H1 (cell line): ENCODE data around the gene DCP1B. TPM values are rescaled to one million over a fixed set of nuclear protein-coding genes. Genes with fewer than 3 reads are reported as not detected.

Experiments used
- CTCF ChIA-PET: fragments of 300-600 bp; sonication (Branson Sonifier 250); formaldehyde crosslinking; loops from one replicate; lab custom pipeline; 2021; ENCODE audit not compliant: partially characterized antibody; lab: Charles Lee
- POLR2A ChIA-PET: fragments of 300-600 bp; sonication (Branson Sonifier 250); formaldehyde crosslinking; loops from one replicate; lab custom pipeline; 2021; ENCODE audit warnings: inconsistent platforms; ENCODE audit not compliant: partially characterized antibody; lab: Charles Lee
- DNase-seq, 2 experiments: peaks; one replicate each; pipeline versions ENCODE4 v3.0.0 to v3.0.0-alpha.2; 2010 to 2022; ENCODE audit warnings: low spot score in 2 of 2, low read depth in 1 of 2, mixed read lengths in 1 of 2
- FAIRE-seq: peaks from 2 replicates; lab custom pipeline; 2011; peaks lifted over from hg19 to GRCh38; lab: Jason Lieb, UNC
- H2AFZ ChIP-seq: 2 replicates; pipeline ENCODE4 v1.8.1; 2012; ENCODE audit warnings: low read length, inconsistent platforms
- H2AK5ac ChIP-seq: 2 replicates; pipeline ENCODE4 v1.6.1; 2013; ENCODE audit warnings: low read depth, low read length
- H2BK120ac ChIP-seq: replicated peaks from 2 replicates; pipeline ENCODE3; 2013; ENCODE audit warnings: low read depth, low read length, inconsistent platforms
- H2BK12ac ChIP-seq: 2 replicates; pipeline ENCODE4 v1.6.1; 2013; ENCODE audit warnings: low read depth, low read length
- H2BK15ac ChIP-seq: 2 replicates; pipeline ENCODE4 v1.6.1; 2013; ENCODE audit warnings: low read length
- H2BK20ac ChIP-seq: 2 replicates; pipeline ENCODE4 v1.6.1; 2013; ENCODE audit warnings: low read length
- H2BK5ac ChIP-seq: 2 replicates; pipeline ENCODE4 v1.6.1; 2013; ENCODE audit warnings: low read depth, low read length
- H3K14ac ChIP-seq: 2 replicates; pipeline ENCODE4 v1.6.1; 2013; ENCODE audit warnings: inconsistent platforms; ENCODE audit not compliant: insufficient read length
- H3K18ac ChIP-seq: 2 replicates; pipeline ENCODE4 v1.6.1; 2013; ENCODE audit warnings: low read length; ENCODE audit errors: extremely low read depth
- H3K23ac ChIP-seq: 2 replicates; pipeline ENCODE4 v1.6.1; 2013; ENCODE audit warnings: inconsistent platforms; ENCODE audit not compliant: insufficient read length
- H3K23me2 ChIP-seq: 2 replicates; pipeline ENCODE4 v1.6.1; 2013; ENCODE audit warnings: low read depth, low read length
- H3K27ac ChIP-seq: 2 replicates; pipeline ENCODE4 v1.6.1; 2011; ENCODE audit warnings: low read depth, low read length, inconsistent platforms
- H3K27me3 ChIP-seq, 4 experiments: replicated peaks in 1 of 4; 1 replicate in 1 of 4; 2 replicates in 3 of 4; pipeline versions ENCODE4 v1.6.1 to v1.8.1; 2011 to 2013; ENCODE audit warnings: low read length in 3 of 4, mild to moderate bottlenecking in 3 of 4, inconsistent platforms in 2 of 4, mixed read lengths in 2 of 4, moderate library complexity in 1 of 4; ENCODE audit not compliant: control insufficient read depth in 3 of 4, insufficient read depth in 3 of 4; ENCODE audit errors: extremely low read depth in 1 of 4
- H3K36me3 ChIP-seq, 4 experiments: 2 replicates each; pipeline versions ENCODE4 v1.6.1 to v1.8.1; 2011 to 2013; ENCODE audit warnings: mild to moderate bottlenecking in 4 of 4, low read length in 3 of 4, moderate library complexity in 2 of 4, control low read depth in 1 of 4, inconsistent platforms in 1 of 4; ENCODE audit not compliant: insufficient read depth in 4 of 4, control insufficient read depth in 2 of 4
- H3K4ac ChIP-seq: replicated peaks from 2 replicates; pipeline ENCODE3; 2013; ENCODE audit warnings: low read length, low read depth, mixed read lengths, inconsistent platforms; ENCODE audit not compliant: insufficient read length
- H3K4me1 ChIP-seq, 4 experiments: replicated peaks in 1 of 4; 1 replicate in 1 of 4; 2 replicates in 3 of 4; pipeline versions ENCODE4 v1.6.1 to v1.8.1; 2011 to 2013; ENCODE audit warnings: low read length in 3 of 4, inconsistent platforms in 2 of 4, mixed read lengths in 1 of 4; ENCODE audit not compliant: insufficient read depth in 4 of 4, control insufficient read depth in 3 of 4
- H3K4me2 ChIP-seq, 2 experiments: 2 replicates each; pipeline versions ENCODE4 v1.6.1 to v1.8.1; 2011 to 2013; ENCODE audit warnings: low read depth in 2 of 2, low read length in 2 of 2, control low read depth in 1 of 2, inconsistent platforms in 1 of 2, mild to moderate bottlenecking in 1 of 2; ENCODE audit not compliant: insufficient read depth in 1 of 2
- H3K4me3 ChIP-seq, 4 experiments: fragments of 200-600, 300-600 bp in 1 of 4; sonication (generic), shearing (Covaris generic), sonication (Bioruptor Twin) in 1 of 4; 2 replicates each; pipeline versions ENCODE4 v1.5.1 to v1.8.1; 2011 to 2016; ENCODE audit warnings: low read length in 4 of 4, low read depth in 3 of 4, control low read depth in 2 of 4, inconsistent platforms in 2 of 4, mild to moderate bottlenecking in 2 of 4, mixed read lengths in 1 of 4, moderate library complexity in 1 of 4; ENCODE audit not compliant: insufficient read depth in 2 of 4; ENCODE audit errors: extremely low read depth in 1 of 4
- H3K56ac ChIP-seq: replicated peaks from 2 replicates; pipeline ENCODE3; 2013; ENCODE audit warnings: low read depth, mild to moderate bottlenecking, mixed read lengths, low read length, inconsistent platforms; ENCODE audit not compliant: insufficient read length
- H3K79me1 ChIP-seq: 2 replicates; pipeline ENCODE4 v1.6.1; 2013; ENCODE audit warnings: low read depth, low read length, control low read depth
- H3K79me2 ChIP-seq, 2 experiments: 2 replicates each; pipeline versions ENCODE4 v1.6.1 to v1.8.1; 2012 to 2013; ENCODE audit warnings: low read length in 2 of 2, mild to moderate bottlenecking in 2 of 2, inconsistent platforms in 1 of 2; ENCODE audit not compliant: insufficient read depth in 2 of 2, control insufficient read depth in 1 of 2
- H3K9ac ChIP-seq, 4 experiments: replicated peaks in 1 of 4; 1 replicate in 1 of 4; 2 replicates in 3 of 4; pipeline versions ENCODE4 v1.6.1 to v1.8.1; 2011 to 2013; ENCODE audit warnings: low read depth in 3 of 4, low read length in 3 of 4, control low read depth in 2 of 4, mild to moderate bottlenecking in 2 of 4, moderate library complexity in 2 of 4, inconsistent platforms in 1 of 4; ENCODE audit errors: extremely low read depth in 1 of 4
- H3K9me3 ChIP-seq, 2 experiments: 2 replicates each; pipeline versions ENCODE4 v1.6.1 to v1.8.1; 2012 to 2013; ENCODE audit warnings: mild to moderate bottlenecking in 2 of 2, moderate library complexity in 2 of 2, control low read depth in 1 of 2, inconsistent platforms in 1 of 2, low read depth in 1 of 2, low read length in 1 of 2, mixed read lengths in 1 of 2; ENCODE audit not compliant: insufficient read depth in 2 of 2
- H4K20me1 ChIP-seq, 2 experiments: replicated peaks in 1 of 2; 2 replicates each; pipeline versions ENCODE3 to v1.8.1; 2011 to 2013; ENCODE audit warnings: inconsistent platforms in 2 of 2, low read length in 2 of 2, mild to moderate bottlenecking in 1 of 2; ENCODE audit not compliant: insufficient read depth in 2 of 2, control insufficient read depth in 1 of 2
- H4K5ac ChIP-seq: 2 replicates; pipeline ENCODE4 v1.6.1; 2013; ENCODE audit warnings: low read length, low read depth, mixed read lengths, inconsistent platforms; ENCODE audit not compliant: insufficient read length
- H4K8ac ChIP-seq: 2 replicates; pipeline ENCODE4 v1.8.0; 2013; ENCODE audit warnings: mild to moderate bottlenecking, moderate library complexity, low read length, inconsistent platforms; ENCODE audit not compliant: insufficient read depth; ENCODE audit errors: extremely low read depth
- H4K91ac ChIP-seq: replicated peaks from 2 replicates; pipeline ENCODE3; 2013; ENCODE audit warnings: low read length, mixed read lengths, inconsistent platforms; ENCODE audit not compliant: insufficient read length
- KDM5A ChIP-seq: fragments of 200-600 bp; IDR thresholded peaks from 2 replicates; pipeline ENCODE4 v1.7.1; 2012; ENCODE audit warnings: mild to moderate bottlenecking, low read length, inconsistent platforms, mixed read lengths
- RAD21 ChIP-seq, 2 experiments: IDR thresholded peaks in 1 of 2; conservative IDR thresholded peaks in 1 of 2; 2 replicates each; pipeline ENCODE4 v1.6.1; 2011; ENCODE audit warnings: low read depth in 2 of 2, low read length in 2 of 2, improper control_type of control experiment in 1 of 2, inconsistent platforms in 1 of 2, mild to moderate bottlenecking in 1 of 2, moderate library complexity in 1 of 2
- RFX5 ChIP-seq: IDR thresholded peaks from 2 replicates; pipeline ENCODE4 v1.6.1; 2011; ENCODE audit warnings: low read depth, low read length, improper control_type of control experiment, borderline replicate concordance
- TAF7 ChIP-seq: optimal IDR thresholded peaks from 2 replicates; pipeline ENCODE3; 2011; ENCODE audit warnings: low read depth, mild to moderate bottlenecking, inconsistent platforms, low read length, moderate library complexity, borderline replicate concordance
- WGBS, 2 experiments: shearing (Covaris generic) in 1 of 2; methylation state at CpG; one replicate each; pipeline versions ENCODE4 v1.1.6 to v1.1.7; 2013 to 2015; ENCODE audit warnings: low lambda C conversion rate in 2 of 2, mixed read lengths in 2 of 2, inconsistent platforms in 1 of 2, low coverage in 1 of 2, missing lambda C conversion rate in 1 of 2; ENCODE audit not compliant: insufficient replicate concordance in 2 of 2, insufficient coverage in 1 of 2, insufficient read length in 1 of 2; ENCODE audit errors: extremely low coverage in 1 of 2, missing lambda C conversion rate in 1 of 2; 5-methylcytosine and 5-hydroxymethylcytosine counted together
- polyA plus RNA-seq, 7 experiments: library from polyadenylated mRNA; depleted of rRNA in 3 of 7; stranded (reverse) in 5 of 7; unstranded in 2 of 7; fragments of >200 nt in 5 of 7; fragments of 200-250 nt in 2 of 7; gene quantifications; 1 replicate in 5 of 7; 2 replicates in 1 of 7; 4 replicates in 1 of 7; pipeline versions ENCODE4 v1.2.1 to v1.2.3, GENCODE V29; 2011 to 2013; ENCODE audit warnings: missing spikeins in 2 of 7, mixed read lengths in 2 of 7
- total RNA-seq: library from RNA; stranded (reverse); fragmentation: NEBNext Ultra II Directional; extraction: Animal tissue kit (Norgen Biotek cat#: 25700); gene quantifications from 2 replicates; pipeline ENCODE4 v1.2.1, GENCODE V29; 2021

DCP1B gene
- total and polyA plus RNA-seq, 2 of the 8 experiments (the other 6 are each of a cell fraction or from before 2014, with no cell fraction given) = 14.8 to 29.0 TPM

GRCh38 chr12:1928439-1929121, 75.7 kb downstream of the DCP1B start:
- CTCF ChIA-PET = interaction anchor here (1.2 to 3.8 kb wide), 3 partner anchors 12 to 136 kb away, joined by 3 to 19 read pairs (median 4); no protein-coding TSS in a partner anchor
- no peak overlapping the region for H2BK15ac ChIP-seq
- no peak overlapping the region for H3K56ac ChIP-seq
- no peak overlapping the region for H3K23ac ChIP-seq
- H2BK20ac ChIP-seq = no peak overlapping the region
- no peak overlapping the region for H3K4me2 ChIP-seq
- 92% methylated on average over 22 of the region's 22 CpGs; no CpG with 5 or more reads in 1 of the 2 experiments for WGBS, 2 experiments
- H2BK120ac ChIP-seq = no peak overlapping the region
- no peak overlapping the region for H3K4me3 ChIP-seq
- H3K27me3 ChIP-seq = no peaks in the 10 kb centered on the region; a peak in 1 of 7 replicates
- peaks cover 0 to 2% (median 0%) of the 10 kb centered on the region in 4 experiments; a peak in 1 of 7 replicates for H3K4me1 ChIP-seq
- no peak overlapping the region for H2AFZ ChIP-seq
- no peak overlapping the region; the same call in 1 of the 2 replicates for H3K18ac ChIP-seq
- TF ChIP-seq RFX5 = no peak
- TF ChIP-seq KDM5A = no peak
- TF ChIP-seq TAF7 = no peak
- no peak for TF ChIP-seq RAD21 (IDR thresholded peaks at IDR 0.05 in 1 of 2, conservative IDR thresholded peaks at IDR 0.05 in 1 of 2; ENCODE audit: low read depth in 2 of 2, low read length in 2 of 2)
- peaks cover 0 to 4% of the 10 kb centered on the region in 2 experiments for H4K20me1 ChIP-seq
- no peaks in the 10 kb centered on the region for H3K79me2 ChIP-seq
- no peak overlapping the region for H3K14ac ChIP-seq
- no peak overlapping the region for H3K9ac ChIP-seq
- H3K23me2 ChIP-seq = peaks cover 5% of the 10 kb centered on the region
- no peak overlapping the region for H2AK5ac ChIP-seq
- H4K8ac ChIP-seq = no peak overlapping the region
- no peak for FAIRE-seq
- H4K91ac ChIP-seq = no peak overlapping the region
- DNase-seq = peak in 1 of 2 experiments; percentile 37
- H2BK12ac ChIP-seq = no peak overlapping the region
- no peak overlapping the region for H3K27ac ChIP-seq
- no peaks in the 10 kb centered on the region; the same call in 1 of the 2 replicates for H3K79me1 ChIP-seq
- peak overlapping the region; percentile 44; the same call in 1 of the 2 replicates for H2BK5ac ChIP-seq
- no peak overlapping the region for H4K5ac ChIP-seq
- H3K9me3 ChIP-seq = no peaks in the 10 kb centered on the region
- POLR2A ChIA-PET = no interaction called here
- H3K4ac ChIP-seq = no peak overlapping the region
- H3K36me3 ChIP-seq = no peaks in the 10 kb centered on the region
